Natural killer cell (primary cell): Measurements from ENCODE around the gene EXOC3L4. TPM values are rescaled to one million over a fixed set of nuclear protein-coding genes. Genes with fewer than 3 reads are reported as not detected.

Experiments used
- ATAC-seq, 3 donors: fragments of 150-1000 bp in 2 of 3; fragments of 200-7000 bp in 1 of 3; cut with Tn5 transposase; 1 replicate in 1 of 3; 2 replicates in 2 of 3; pipeline ENCODE4 v1.10.0; 2021; ENCODE audit warnings: mild to moderate bottlenecking in 2 of 3, moderate library complexity in 2 of 3
- DNase-seq, 2 donors: peaks; one replicate each; pipeline versions ENCODE4 v3.0.0 to v3.0.0-alpha.2; 2013 to 2021; ENCODE audit warnings: mixed read lengths in 1 of 2
- H3K27ac ChIP-seq: one replicate; pipeline ENCODE4 v1.5.1; 2013; ENCODE audit warnings: mild to moderate bottlenecking, low read length
- H3K27me3 ChIP-seq: one replicate; pipeline ENCODE4 v1.6.1; 2013; ENCODE audit warnings: low read length; ENCODE audit not compliant: control insufficient read depth, insufficient read depth
- H3K36me3 ChIP-seq: one replicate; pipeline ENCODE4 v1.6.1; 2013; ENCODE audit warnings: low read length; ENCODE audit not compliant: control insufficient read depth, insufficient read depth
- H3K4me1 ChIP-seq: one replicate; pipeline ENCODE4 v1.6.1; 2013; ENCODE audit warnings: low read length; ENCODE audit not compliant: control insufficient read depth, insufficient read depth
- H3K4me3 ChIP-seq: one replicate; pipeline ENCODE4 v1.5.1; 2013; ENCODE audit warnings: low read length
- H3K9me3 ChIP-seq: one replicate; pipeline ENCODE4 v1.6.1; 2013; ENCODE audit warnings: low read length; ENCODE audit not compliant: control insufficient read depth, insufficient read depth
- H3K27ac Mint-ChIP-seq, 2 donors: one replicate each; pipeline ENCODE4 v1.8.0; 2022; ENCODE audit warnings: mild to moderate bottlenecking in 2 of 2, mixed read lengths in 2 of 2, moderate library complexity in 1 of 2
- H3K27me3 Mint-ChIP-seq, 2 donors: one replicate each; pipeline ENCODE4 v1.8.0; 2022; ENCODE audit warnings: low read depth in 2 of 2, mixed read lengths in 2 of 2
- H3K36me3 Mint-ChIP-seq: one replicate; pipeline ENCODE4 v1.8.0; 2022; ENCODE audit warnings: mixed read lengths
- H3K4me1 Mint-ChIP-seq, 2 donors: one replicate each; pipeline ENCODE4 v1.8.0; 2022; ENCODE audit warnings: mixed read lengths in 2 of 2
- H3K4me3 Mint-ChIP-seq: one replicate; pipeline ENCODE4 v1.8.0; 2022; ENCODE audit warnings: mild to moderate bottlenecking, moderate library complexity, mixed read lengths
- H3K9me3 Mint-ChIP-seq, 2 donors: one replicate each; pipeline ENCODE4 v1.8.0; 2022; ENCODE audit warnings: mixed read lengths in 2 of 2
- CTCF ChIP-seq: fragments of 200-600 bp; IDR thresholded peaks from one replicate; pipeline ENCODE4 v1.8.0; 2022; ENCODE audit warnings: antibody characterized with exemption
- WGBS: methylation state at CpG from one replicate; pipeline ENCODE4 v1.1.7; 2013; ENCODE audit warnings: missing lambda C conversion rate; ENCODE audit not compliant: insufficient coverage; 5-methylcytosine and 5-hydroxymethylcytosine counted together
- intact Hi-C: fragments of 100-400 bp; cut with micrococcal nuclease; formaldehyde crosslinking; loops from one replicate; pipeline ENCODE4 v1.14.2; 2022
- total RNA-seq, 4 donors: library from RNA; stranded (reverse); fragments of 120-200 nt in 1 of 4; gene quantifications; one replicate each; pipeline versions ENCODE4 v1.2.3 to v1.2.4, GENCODE V29; 2013 to 2022

Gene EXOC3L4
- total RNA-seq, 3 donors from 2014 or later (not counting 1 experiment from before 2014, with no cell fraction given): not detected

- WGBS: 73% methylated on average over 8 of the region's 8 CpGs
- no peaks in the 10 kb centered on the region for H3K9me3 Mint-ChIP-seq
- Histone ChIP-seq H3K36me3 (no peaks in the 10 kb centered on the region), H3K4me1 (peaks cover 7% of the 10 kb centered on the region), H3K27me3 (peaks cover 5% of the 10 kb centered on the region), H3K4me3 (no peak overlapping the region), H3K27ac (no peak overlapping the region), H3K9me3 (no peaks in the 10 kb centered on the region)
- H3K27me3 Mint-ChIP-seq: peaks cover 0 to 11% of the 10 kb centered on the region in 2 donors
- no peak overlapping the region for H3K4me3 Mint-ChIP-seq
- H3K27ac Mint-ChIP-seq: no peak overlapping the region
- no peak for TF ChIP-seq CTCF
- ATAC-seq (no peak), DNase-seq (no peak)
- intact Hi-C loops: loop anchor here (10.0 kb wide), 1 partner anchor 224 kb away; no protein-coding TSS in a partner anchor
- H3K4me1 Mint-ChIP-seq: no peaks in the 10 kb centered on the region
- no peaks in the 10 kb centered on the region for H3K36me3 Mint-ChIP-seq
Observed at GRCh38 chr14:103070263-103070885, 24.2 kb upstream of the EXOC3L4 start.

- Histone ChIP-seq H3K9me3 (no peaks in the 10 kb centered on the region), H3K36me3 (no peaks in the 10 kb centered on the region), H3K4me1 (peaks cover 12% of the 10 kb centered on the region), H3K4me3 (no peak overlapping the region), H3K27me3 (peaks cover 5% of the 10 kb centered on the region), H3K27ac (no peak overlapping the region)
- intact Hi-C loops: loop anchor here (10.0 kb wide), 1 partner anchor 224 kb away; no protein-coding TSS in a partner anchor
- Mint-ChIP-seq H3K4me1 (no peaks in the 10 kb centered on the region), H3K27ac (no peak overlapping the region), H3K36me3 (no peaks in the 10 kb centered on the region), H3K9me3 (no peaks in the 10 kb centered on the region), H3K4me3 (no peak overlapping the region), H3K27me3 (peaks cover 0 to 11% of the 10 kb centered on the region in 2 donors)
- ATAC-seq (no peak), DNase-seq (no peak)
- no peak for TF ChIP-seq CTCF
- WGBS: 91% methylated on average over 21 of the region's 21 CpGs
Observed at GRCh38 chr14:103070971-103071542, 23.5 kb upstream of the EXOC3L4 start.

GRCh38 chr14:103071544-103072251, 22.8 kb upstream of the EXOC3L4 start:
- Histone ChIP-seq H3K36me3 (no peaks in the 10 kb centered on the region), H3K4me3 (no peak overlapping the region), H3K4me1 (peaks cover 14% of the 10 kb centered on the region), H3K9me3 (no peaks in the 10 kb centered on the region), H3K27ac (no peak overlapping the region), H3K27me3 (peaks cover 8% of the 10 kb centered on the region)
- TF ChIP-seq CTCF: no peak
- Mint-ChIP-seq H3K4me3 (no peak overlapping the region), H3K9me3 (no peaks in the 10 kb centered on the region), H3K27me3 (peaks cover 0 to 11% of the 10 kb centered on the region in 2 donors), H3K4me1 (no peaks in the 10 kb centered on the region), H3K36me3 (no peaks in the 10 kb centered on the region), H3K27ac (no peak overlapping the region)
- DNase-seq (no peak), ATAC-seq (no peak)
- WGBS: 88% methylated on average over 32 of the region's 32 CpGs
- intact Hi-C loops: loop anchor here (10.0 kb wide), 1 partner anchor 223 kb away; no protein-coding TSS in a partner anchor
